Epidermal melanocyte (primary cell): ENCODE measurements around the gene SRI.
A peak's percentile ranks its signal among the peaks of the same experiment; 100 is the strongest.

Experiments
- DNase-seq: peaks from one replicate; pipeline ENCODE4 v3.0.0; 2011; ENCODE audit warnings: low spot score; ENCODE audit not compliant: insufficient read length

SRI gene

DNA sequence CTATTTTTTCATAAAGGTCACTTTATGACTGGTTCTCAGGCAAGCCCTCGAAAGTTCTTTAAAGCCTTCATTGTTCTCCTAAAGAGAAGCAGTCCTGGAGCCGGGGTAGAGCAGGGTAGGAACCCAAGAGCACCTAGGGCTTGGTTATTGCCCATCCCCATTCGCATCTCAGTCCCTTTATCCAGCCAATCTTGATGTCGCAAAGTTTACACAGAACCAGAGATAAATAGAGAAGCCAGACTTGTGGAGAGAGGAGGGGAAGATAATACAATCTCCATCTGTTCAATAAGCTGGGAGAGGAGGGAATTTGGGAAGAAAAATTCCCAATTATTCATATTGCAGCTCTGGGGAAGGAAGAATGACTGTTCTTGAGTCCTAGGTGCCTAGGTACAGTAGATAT is 6.4 kb upstream of the SRI start:
- no peak for DNase-seq

DNA sequence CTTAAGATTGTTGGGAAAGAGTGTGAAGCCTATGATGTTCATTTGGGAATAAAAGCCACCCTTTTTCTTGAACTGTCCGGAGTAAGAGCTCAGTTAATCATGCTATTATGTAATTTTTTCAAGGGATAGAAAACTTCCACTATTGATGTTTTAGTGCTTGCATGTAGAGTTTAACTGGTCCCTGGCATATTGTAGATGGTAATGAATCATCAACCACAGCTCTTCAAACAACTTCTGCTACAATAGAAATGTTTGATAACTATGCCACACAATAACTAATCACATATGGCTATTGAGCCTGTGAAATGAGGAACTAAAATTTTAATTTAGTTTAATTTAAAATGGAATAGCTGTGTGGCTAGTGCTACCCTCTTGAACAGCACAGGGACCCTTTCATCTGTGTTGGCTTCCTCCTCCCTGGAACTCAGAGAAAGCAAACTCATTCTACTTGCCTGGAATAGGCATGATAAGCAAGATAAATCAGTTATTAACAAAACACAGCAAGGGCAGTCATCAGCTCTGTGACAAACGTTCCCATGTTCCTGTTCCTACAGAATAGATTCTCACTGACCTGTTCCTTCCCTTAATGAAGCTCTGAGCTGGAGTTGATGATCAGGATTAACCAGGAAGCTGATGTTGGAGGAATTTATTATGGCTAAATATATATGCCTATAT is 4.9 kb upstream of the SRI start:
- DNase-seq, result no peak

DNA sequence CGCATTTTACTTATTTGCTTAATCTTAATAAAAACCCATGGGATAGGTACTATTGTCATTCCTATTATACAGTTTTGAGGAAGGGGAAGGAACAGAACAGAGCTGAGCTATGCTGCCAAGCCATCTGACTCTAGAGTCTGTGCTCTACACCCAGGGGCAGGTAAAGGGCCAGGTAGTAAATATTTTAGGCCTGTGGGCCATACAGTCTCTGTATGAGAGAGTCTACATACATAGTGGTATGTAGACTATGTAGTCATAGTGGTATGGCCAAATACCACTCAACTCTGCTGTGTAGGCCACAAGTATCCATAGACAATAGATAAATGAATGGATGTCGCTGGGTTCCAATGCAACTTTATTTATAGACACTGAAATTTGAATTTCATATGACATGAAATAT is 3.4 kb upstream of the SRI start:
- DNase-seq, result no peak

DNA sequence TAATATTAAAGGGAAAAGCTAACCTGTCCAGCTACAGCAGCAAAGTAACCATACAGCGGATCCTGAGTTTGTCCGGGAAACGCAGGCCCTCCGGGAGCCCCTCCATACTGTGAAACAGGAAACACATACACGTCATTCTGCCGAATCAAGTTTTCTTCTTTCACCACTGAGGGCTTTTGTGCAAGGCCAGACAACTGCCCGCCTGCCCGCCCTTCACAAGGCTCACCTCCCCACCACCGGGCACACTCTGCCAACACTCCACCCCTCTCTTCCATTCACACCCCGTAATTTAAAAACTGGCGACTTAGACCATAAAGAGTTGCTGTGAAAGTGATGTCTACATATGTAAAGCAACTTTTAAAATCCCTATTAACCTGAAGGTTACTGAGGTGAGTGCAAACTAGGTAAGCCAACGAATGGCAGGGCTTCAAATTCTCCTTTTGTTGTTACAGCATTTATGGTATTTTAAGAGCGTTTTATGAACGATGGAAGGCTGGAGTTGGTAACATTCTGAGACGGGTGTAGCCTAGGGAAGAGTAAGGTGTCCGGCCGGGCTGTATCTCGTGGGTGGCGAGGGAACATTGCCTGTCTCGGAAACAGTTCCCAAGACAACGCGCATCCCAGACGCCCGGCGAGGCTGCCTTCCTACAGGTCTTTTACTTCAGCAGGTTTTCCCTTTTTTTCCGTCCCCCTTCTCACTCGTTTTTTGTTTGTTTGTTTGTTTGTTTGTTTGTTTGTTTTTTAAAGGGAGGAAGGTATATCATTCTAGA is 817 bp downstream of the SRI start:
- DNase-seq, result peak; percentile 30

DNA sequence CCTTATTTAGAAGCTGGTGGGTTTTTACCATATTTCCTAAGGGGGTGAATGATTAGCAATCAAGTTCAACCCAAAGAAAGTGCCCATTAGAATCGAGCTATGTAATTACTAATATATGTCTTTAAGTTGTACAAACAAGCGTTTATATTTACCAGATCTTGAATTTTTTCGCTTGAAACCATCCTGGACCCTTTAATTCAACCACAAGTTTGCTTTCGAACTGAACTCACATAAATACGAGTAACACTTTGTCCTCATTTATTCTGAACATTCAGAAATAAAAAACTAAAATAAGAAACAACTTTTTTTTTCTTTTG is 1.5 kb downstream of the SRI start:
- DNase-seq, result no peak

DNA sequence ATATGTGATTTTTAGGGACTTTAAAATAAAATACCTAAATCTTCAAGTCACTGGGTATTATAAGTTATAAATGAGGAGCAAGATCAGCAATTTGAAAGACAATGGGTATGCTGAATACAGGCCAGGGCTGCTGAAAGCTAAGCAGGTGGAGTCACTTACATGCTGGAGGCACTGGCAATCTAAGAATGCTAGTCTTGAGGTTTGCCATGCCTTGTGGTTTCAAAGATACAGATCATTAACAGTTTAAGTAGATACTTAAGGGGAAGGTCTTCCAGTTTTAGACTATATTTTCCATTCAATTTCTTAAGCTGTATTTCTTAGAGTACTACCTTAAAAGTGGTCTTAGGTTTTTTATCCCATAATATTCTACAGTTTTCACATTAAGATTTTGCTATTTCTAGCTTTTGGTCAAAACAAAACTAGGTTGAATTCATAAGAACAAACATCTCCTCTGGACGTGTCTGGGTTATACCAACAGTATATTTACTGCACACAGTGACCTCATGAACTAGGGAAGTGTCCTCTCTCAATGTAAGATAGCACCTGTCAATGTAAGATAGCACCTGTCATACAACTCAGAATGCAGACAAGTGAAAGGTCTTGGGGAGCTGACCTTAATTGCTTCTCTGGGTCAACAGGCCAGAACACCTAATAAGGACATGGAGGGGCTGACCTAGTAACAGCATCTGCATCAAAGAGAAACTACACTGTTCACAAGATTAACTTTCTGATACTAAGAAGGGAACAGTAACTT is 2.0 kb downstream of the SRI start:
- DNase-seq, result no peak

DNA sequence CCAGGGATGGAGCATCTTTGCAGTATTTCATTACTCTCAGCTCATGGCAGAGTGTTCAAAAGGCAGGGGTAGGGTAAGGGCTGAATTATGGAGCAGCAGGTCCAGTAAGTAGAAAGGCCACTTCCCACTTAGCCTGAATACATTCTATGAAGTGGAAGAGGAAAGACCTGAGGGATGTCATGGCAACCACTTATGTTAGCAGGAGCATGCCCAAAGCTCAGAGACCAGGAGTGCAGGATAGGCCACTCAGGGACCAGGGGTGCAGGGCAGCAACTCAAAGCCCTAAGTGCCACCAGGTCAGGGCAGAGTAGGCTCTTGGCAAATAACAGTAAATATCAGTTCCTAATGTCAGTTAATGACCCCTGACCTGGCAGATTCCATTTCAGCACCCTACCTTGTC is 3.6 kb downstream of the SRI start:
- DNase-seq, result no peak

DNA sequence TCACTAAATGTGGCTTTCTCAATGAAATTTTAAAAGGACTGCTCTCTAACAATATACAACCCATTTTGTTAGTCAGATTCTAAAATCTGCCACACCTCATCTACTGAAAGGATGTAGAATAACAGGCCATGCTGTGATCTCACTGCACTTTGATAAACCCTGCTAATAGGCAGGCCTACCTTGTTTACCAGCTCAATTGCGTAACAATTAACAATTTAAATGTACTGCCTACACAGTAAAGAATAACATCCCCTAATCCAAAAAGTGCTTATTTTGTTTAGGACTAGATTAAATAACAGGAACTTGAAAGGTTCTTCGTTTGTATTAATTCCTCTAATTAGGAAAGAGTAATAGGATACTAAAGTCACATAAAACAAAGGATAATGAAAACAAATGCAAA is 4.5 kb downstream of the SRI start:
- DNase-seq, result no peak

DNA sequence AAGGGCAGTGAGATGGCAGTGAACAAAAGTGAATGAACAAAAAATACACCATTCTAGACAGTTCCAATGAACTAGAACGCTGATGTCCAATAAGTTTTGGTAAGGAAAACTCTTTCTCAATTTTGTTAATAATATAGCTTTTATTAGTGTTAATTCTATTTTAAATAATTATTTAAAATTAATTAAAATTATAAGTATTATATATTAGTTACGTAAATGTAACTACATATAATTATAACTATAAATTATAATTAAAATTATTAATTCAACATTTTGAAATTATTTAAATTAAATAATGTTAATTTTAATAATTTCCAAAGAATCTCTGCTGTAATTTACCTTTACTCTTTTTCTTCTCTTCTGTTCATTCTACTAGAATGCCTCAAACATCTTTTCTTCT is 5.4 kb downstream of the SRI start:
- no peak for DNase-seq

DNA sequence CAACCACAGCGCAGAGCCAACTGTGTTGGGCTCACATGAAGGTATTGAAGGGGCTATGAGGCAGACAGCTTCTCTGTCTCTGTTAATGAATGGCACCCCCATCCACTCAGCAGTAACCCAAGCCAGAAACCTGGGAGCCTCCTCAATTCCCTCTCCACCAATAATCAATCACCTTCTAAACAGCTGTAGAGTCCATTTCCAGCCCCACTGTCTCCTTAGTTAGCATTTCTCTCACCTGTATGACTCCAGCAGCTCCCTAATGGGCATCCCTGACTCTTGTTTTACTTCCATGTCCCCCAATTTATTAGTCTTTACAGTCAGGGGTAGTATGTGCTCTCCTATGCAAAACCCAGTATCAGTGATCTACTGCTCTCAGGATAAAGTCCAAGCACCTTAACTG is 6.9 kb downstream of the SRI start:
- no peak for DNase-seq

DNA sequence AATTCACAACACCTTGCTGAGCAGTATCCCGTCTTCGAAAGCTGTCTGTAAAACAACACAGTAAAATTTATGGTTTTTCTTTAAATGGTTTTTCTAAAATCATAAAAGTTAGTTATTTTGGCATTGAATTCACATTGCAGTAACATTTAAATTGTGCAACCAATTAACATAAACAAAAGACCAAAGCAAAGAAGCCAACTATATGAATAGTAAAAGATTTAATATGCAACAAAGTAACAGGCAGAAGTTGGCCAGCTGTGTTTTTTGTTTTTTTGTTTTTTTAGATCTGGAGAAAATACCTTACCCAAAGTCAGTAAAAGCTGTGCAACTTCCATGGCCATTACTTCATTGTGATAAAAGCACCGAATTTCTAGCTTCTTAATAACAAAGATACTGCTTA is 11.3 kb downstream of the SRI start:
- no peak for DNase-seq

DNA sequence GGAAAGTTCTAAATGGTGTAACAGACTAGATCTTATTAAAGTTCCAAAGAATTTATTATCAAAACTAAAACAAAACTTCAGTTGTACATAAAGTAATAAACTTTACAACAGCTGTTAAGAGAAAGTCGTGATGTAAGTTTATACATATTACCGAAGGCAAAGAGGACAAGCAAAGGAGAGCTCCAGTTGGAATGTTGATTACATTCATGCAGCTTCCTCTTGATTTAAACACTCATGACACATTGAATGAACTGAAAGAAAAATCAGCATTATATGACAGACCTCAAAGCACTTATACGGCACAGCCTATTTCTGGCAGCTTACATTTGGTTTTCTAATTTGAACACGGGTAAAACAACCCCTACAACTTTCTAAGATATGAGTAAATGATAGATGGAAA is 13.6 kb downstream of the SRI start:
- no peak for DNase-seq

DNA sequence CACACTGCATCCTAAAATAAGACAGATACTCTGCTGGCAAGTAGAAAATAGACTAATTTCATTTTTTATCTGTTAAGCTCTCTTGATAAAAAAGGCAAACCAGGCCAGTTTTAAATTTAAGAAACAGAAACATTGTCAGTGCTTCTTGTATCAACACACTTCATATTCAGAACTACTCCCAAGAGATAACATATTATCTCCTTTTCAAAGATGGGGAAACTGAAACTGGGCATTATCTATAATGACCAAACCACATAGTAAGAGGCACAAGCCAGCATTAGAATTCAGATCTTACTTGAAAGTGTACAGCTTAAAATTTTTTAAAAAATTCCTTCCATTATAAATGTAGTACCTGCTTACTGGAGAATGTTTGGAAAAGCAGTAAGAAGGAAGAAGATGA is 14.7 kb downstream of the SRI start:
- DNase-seq, result no peak

DNA sequence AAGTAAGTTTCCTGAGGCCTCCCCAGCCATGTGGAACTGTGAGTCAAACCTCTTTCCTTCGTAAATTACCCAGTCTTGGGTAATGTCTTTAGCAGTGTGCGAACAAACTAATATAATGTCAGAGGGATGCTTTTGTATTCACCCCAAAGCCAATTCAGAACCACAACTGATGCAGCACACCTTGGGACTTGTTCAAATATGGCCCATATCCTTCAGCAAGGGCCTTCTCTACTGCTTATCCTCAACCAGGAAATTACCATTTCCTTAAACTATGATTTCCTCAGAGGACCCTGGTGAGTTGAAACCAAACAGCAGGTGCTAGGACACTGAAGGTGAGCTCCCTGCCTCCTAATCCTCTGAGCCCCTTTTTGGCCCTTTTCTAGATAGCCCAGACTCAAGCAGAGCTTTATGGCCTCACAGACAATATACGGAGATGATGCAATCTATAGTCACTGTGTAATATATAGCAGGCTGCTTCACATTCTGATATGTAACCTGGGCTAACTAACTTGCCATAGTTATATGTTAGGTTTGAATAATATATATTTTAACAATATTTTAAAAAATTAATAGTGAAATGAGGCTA is 15.2 kb downstream of the SRI start:
- DNase-seq, result no peak

DNA sequence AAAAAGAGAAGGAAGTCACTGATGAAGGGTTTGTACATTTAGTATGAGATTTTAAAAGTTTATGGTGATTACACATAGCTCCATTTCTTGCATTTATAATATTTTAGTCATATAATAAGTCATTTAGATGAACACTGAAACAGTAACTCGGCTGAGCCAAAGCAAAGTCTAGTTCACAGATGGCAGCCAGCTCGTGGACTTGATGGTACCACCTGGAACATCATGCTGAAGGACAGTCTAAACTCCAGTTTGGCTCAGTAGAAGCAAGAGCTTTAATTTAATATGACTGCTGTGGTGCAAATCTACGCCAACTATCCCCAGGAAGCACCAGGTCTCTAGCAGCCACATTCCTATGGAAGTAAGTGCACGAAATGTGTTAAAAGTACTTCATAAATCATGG is 16.4 kb downstream of the SRI start:
- DNase-seq, result no peak

DNA sequence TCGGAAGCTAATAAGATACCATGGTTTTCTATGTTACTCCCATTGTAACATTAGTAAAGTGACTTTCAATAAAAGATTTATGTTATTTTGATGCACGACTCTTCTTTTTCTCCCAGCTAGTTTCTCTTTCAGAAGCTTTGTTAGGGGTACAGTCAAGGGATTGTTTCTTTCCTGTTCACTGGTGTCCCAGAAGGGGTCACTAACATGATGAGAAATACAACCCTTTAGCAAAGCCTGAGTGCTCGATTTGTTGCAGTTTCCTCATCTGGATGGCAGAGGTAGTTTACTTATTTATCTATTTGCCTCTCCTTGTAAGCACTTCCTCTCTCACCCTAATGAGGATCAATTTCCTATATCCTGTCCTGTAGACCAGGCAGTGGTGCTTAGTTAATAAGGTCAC is 17.0 kb downstream of the SRI start:
- DNase-seq, result no peak

DNA sequence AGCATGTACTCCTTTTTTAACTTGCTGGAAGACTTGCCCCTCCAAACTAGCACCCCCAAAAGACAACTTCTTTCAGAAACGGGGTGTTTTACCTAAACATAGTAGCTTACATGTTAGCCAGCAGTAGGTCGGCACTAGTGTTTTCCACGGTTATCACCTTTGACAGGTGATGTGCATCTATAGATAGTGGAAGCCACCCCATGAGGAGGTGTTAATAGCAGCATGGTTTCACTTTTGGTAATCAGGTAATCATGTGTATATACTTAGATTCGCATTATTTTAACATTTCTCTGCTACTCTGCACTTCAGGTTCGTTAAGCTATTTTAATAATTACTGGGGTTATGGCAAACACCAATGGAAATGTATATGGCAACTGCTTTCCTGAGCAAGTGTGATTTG is 17.6 kb downstream of the SRI start:
- no peak for DNase-seq

DNA sequence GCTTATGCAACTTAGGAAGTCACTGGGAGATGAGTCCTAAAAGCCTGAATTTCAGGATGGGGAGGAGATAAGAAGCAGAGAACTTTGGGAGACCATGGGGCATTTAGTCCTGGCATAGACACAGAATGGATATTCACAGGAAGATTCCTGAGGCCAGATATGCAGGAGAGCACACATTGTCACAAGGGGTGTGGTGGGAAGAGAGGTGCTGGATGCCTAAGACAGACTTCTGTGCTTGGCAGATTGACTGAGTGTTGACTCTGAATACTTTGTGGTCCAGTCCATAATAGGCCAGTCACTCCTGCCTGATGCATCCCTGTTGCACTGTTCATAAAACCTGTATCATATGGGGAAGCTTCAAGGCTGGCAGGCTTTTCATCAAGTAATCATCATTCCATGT is 18.5 kb downstream of the SRI start:
- DNase-seq, result no peak

DNA sequence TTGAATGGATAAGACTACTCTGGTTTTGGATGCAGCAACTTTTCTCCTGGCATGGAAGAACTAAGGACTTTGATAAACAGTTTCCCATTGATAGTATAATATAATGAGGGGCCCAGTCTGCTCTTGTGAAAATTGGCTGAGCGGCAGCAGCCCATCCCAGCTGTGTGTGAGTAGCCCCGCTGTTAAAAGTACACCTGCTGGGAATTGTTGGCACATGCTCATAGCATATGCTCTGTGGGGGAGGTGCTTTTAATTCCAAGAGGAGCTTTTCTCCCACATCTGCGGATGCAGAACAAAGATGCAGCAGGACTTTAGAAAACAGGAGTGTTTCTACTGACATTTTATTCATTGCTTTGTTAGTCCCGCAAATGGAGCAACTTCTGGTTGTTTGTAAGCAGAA is 19.0 kb downstream of the SRI start:
- no peak for DNase-seq

DNA sequence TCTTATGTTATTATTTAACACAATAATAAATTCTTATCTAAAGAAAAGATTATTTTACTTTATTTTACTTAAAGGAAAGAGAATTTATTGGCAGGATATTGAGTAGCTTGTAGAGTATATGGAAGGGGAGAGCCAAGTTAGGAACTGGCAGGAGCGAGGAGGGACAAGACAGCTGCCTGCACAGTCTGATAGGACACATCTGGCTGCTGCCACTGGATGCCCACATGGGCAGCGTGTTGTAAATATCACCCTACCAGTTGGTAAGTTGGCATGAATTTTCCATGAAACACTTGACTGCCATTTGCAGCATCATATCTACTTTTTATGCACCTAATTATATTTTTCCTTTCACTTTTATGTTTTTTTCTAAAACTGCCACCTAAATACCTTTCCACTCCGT is 19.6 kb downstream of the SRI start:
- no peak for DNase-seq

DNA sequence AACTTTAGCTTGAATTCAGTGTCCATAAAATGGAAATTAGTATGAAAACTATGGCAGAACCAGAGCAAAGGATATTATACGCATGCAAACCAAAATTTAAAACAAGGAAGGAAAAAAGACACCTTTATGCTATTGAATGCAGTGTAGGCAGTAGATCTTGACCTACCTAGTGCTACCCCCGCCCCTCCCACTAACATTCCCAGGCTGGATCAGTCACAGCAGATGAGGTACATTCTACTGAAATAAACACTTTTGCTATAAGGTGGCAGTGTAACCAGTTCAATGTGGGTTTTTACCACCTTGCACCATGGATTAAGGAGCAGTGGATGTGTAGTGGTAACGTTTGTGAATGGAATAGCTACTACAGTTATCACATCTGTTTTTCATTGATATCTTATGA is 27.9 kb downstream of the SRI start:
- DNase-seq, result no peak

DNA sequence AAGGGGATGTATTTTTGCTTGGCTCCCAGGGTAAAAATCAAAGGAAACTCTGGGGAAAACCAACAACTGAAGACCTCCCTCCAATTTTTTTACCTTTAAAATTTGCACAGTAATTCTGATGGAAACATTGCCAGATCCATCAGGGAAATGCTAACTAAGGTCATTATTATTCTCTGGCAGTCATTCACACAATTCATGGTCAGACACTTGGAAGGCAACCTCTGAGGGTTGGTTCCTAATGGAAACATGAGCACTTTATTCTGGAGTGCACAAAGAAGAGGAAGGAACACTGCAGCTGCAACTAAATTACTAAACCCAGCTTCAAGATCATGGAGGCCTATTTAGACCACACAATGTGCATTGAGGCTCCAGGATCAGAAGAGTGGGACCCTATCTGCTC is 34.2 kb downstream of the SRI start:
- no peak for DNase-seq
